SK-N-MC (cell line): ENCODE data around the gene KATNB1.

Experiments used
- EZH2 ChIP-seq: fragments of 200-600 bp; sonication (generic); IDR thresholded peaks from one replicate; pipeline ENCODE4 v1.6.1; 2017; ENCODE audit warnings: antibody characterized with exemption
- FOXP2 ChIP-seq: optimal IDR thresholded peaks from 2 replicates; pipeline ENCODE3; 2011; ENCODE audit warnings: mild to moderate bottlenecking, moderate library complexity; ENCODE audit not compliant: insufficient read depth; ENCODE audit errors: extremely low read length, control extremely low read depth
- POLR2AphosphoS5 ChIP-seq: IDR thresholded peaks from 2 replicates; pipeline ENCODE4 v1.6.1; 2012; ENCODE audit warnings: mild to moderate bottlenecking, low read depth, low read length, borderline replicate concordance

DNA sequence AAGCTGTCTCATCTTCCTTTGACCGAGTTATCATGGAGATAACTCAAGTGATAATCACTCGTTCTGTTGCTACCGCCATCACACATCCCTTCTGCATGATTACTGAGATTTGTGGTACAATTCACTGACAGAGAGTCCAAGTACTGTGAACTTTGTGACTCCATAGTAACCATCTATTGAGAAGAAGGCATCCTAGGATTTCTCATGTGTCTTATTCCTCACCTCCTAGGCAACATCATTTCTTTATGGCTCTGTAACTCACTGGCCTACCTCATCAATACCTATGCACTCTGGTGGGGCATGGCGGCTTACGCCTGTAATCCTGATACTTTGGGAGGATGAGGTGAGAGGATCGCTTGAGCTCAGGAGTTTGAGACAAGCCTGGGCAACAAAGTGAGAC lies 21.5 kb upstream of the KATNB1 start:
- TF ChIP-seq EZH2, result no peak
- no peak for TF ChIP-seq POLR2AphosphoS5
- no peak for TF ChIP-seq FOXP2
